ENCODE data around the gene FLYWCH2.

FLYWCH2 gene

GRCh38 chr16:2852731-2853507, 30.1 kb upstream of the FLYWCH2 start:
- no peak for TF ChIP-seq CTCF (IDR thresholded peaks at IDR 0.05; ENCODE audit: low read depth, low read length, missing control alignments)
- in situ Hi-C loops (cut with HindIII; ENCODE audit: low pct_ligation_motif_present, low sequenced_read_pairs) = no loop called here
- H3K4me3 ChIP-seq (ENCODE audit: low read depth, low read length) = no peak overlapping the region

GRCh38 chr16:2853531-2854073, 29.4 kb upstream of the FLYWCH2 start:
- no peak for DNase-seq
- in situ Hi-C loops (cut with HindIII; ENCODE audit: low pct_ligation_motif_present, low sequenced_read_pairs) = no loop called here
- H3K27ac ChIP-seq = no peak overlapping the region

More at GRCh38 chr16:2852731-2853507, 30.1 kb upstream of the FLYWCH2 start:
- H3K27me3 ChIP-seq (replicated peaks) = peaks cover 4% of the 10 kb centered on the region
- no peak for DNase-seq
- H3K27ac ChIP-seq = no peak overlapping the region
- H3K36me3 ChIP-seq (replicated peaks) = no peaks in the 10 kb centered on the region

GRCh38 chr16:2854700-2855309, 28.2 kb upstream of the FLYWCH2 start:
- no peak for DNase-seq
- H3K27me3 ChIP-seq (replicated peaks) = peaks cover 8% of the 10 kb centered on the region
- in situ Hi-C loops (cut with HindIII; ENCODE audit: low pct_ligation_motif_present, low sequenced_read_pairs) = no loop called here

More at GRCh38 chr16:2853531-2854073, 29.4 kb upstream of the FLYWCH2 start:
- Histone ChIP-seq H3K4me3 (ENCODE audit: low read depth, low read length) (no peak overlapping the region), H3K36me3 (replicated peaks) (no peaks in the 10 kb centered on the region), H3K27me3 (replicated peaks) (peaks cover 11% of the 10 kb centered on the region)
- no peak for TF ChIP-seq CTCF (IDR thresholded peaks at IDR 0.05; ENCODE audit: low read depth, low read length, missing control alignments)

GRCh38 chr16:2855536-2855935, 27.5 kb upstream of the FLYWCH2 start:
- no peak overlapping the region for H3K4me3 ChIP-seq (ENCODE audit: low read depth, low read length)
- in situ Hi-C loops (cut with HindIII; ENCODE audit: low pct_ligation_motif_present, low sequenced_read_pairs) = no loop called here
- H3K36me3 ChIP-seq (replicated peaks) = no peaks in the 10 kb centered on the region
- H3K27me3 ChIP-seq (replicated peaks) = peaks cover 8% of the 10 kb centered on the region
- DNase-seq = no peak
- no peak overlapping the region for H3K27ac ChIP-seq
- TF ChIP-seq CTCF (IDR thresholded peaks at IDR 0.05; ENCODE audit: low read depth, low read length, missing control alignments) = no peak

More at GRCh38 chr16:2854700-2855309, 28.2 kb upstream of the FLYWCH2 start:
- TF ChIP-seq CTCF (IDR thresholded peaks at IDR 0.05; ENCODE audit: low read depth, low read length, missing control alignments) = peak; percentile 76
- Histone ChIP-seq H3K4me3 (ENCODE audit: low read depth, low read length) (no peak overlapping the region), H3K36me3 (replicated peaks) (no peaks in the 10 kb centered on the region), H3K27ac (no peak overlapping the region)

GRCh38 chr16:2856061-2856670, 26.8 kb upstream of the FLYWCH2 start:
- Histone ChIP-seq H3K27me3 (replicated peaks) (peaks cover 8% of the 10 kb centered on the region), H3K27ac (no peak overlapping the region), H3K4me3 (ENCODE audit: low read depth, low read length) (no peak overlapping the region), H3K36me3 (replicated peaks) (no peaks in the 10 kb centered on the region)
- no peak for TF ChIP-seq CTCF (IDR thresholded peaks at IDR 0.05; ENCODE audit: low read depth, low read length, missing control alignments)
- no peak for DNase-seq
- in situ Hi-C loops (cut with HindIII; ENCODE audit: low pct_ligation_motif_present, low sequenced_read_pairs) = no loop called here

Measured in brain microvascular endothelial cell (primary cell).